ENCODE results near the gene PHF1. TPM values are rescaled to one million over a fixed set of nuclear protein-coding genes. Genes with fewer than 3 reads are reported as not detected.

PHF1 gene
- total and polyA plus RNA-seq, 2 of the 13 experiments (the other 11 are each of a cell fraction or from before 2014, with no cell fraction given): 25.4 to 61.9 TPM

- TF ChIP-seq, protein P1, sequence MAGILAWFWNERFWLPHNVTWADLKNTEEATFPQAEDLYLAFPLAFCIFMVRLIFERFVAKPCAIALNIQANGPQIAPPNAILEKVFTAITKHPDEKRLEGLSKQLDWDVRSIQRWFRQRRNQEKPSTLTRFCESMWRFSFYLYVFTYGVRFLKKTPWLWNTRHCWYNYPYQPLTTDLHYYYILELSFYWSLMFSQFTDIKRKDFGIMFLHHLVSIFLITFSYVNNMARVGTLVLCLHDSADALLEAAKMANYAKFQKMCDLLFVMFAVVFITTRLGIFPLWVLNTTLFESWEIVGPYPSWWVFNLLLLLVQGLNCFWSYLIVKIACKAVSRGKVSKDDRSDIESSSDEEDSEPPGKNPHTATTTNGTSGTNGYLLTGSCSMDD (CRISPR knock-in tag; IDR thresholded peaks at IDR 0.05): no peak
- peak; percentile 78 for TF ChIP-seq SNAI1 (CRISPR knock-in tag; IDR thresholded peaks at IDR 0.05; ENCODE audit: borderline replicate concordance)
- TF ChIP-seq MIER3 (CRISPR knock-in tag; IDR thresholded peaks at IDR 0.05; ENCODE audit: borderline replicate concordance): 0 out of 2 replicates have a peak, but pooled peaks have one; percentile 72
- TF ChIP-seq GTF2F1 (IDR thresholded peaks at IDR 0.05; ENCODE audit: low read length): no peak
- TF ChIP-seq, protein P2, sequence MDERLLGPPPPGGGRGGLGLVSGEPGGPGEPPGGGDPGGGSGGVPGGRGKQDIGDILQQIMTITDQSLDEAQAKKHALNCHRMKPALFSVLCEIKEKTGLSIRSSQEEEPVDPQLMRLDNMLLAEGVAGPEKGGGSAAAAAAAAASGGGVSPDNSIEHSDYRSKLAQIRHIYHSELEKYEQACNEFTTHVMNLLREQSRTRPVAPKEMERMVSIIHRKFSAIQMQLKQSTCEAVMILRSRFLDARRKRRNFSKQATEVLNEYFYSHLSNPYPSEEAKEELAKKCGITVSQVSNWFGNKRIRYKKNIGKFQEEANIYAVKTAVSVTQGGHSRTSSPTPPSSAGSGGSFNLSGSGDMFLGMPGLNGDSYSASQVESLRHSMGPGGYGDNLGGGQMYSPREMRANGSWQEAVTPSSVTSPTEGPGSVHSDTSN (CRISPR knock-in tag; IDR thresholded peaks at IDR 0.05): no peak
- TF ChIP-seq ZNF367 (CRISPR knock-in tag; IDR thresholded peaks at IDR 0.05; ENCODE audit: borderline replicate concordance): peak; percentile 27; the same call in 1 of the 2 replicates
- no peak for TF ChIP-seq ZNF30 (CRISPR knock-in tag; IDR thresholded peaks at IDR 0.05)
- 0 out of 2 replicates have a peak, but pooled peaks have one; percentile 62 for TF ChIP-seq THYN1 (CRISPR knock-in tag; IDR thresholded peaks at IDR 0.05; ENCODE audit: borderline replicate concordance, low read depth)
- peak; percentile 89 for TF ChIP-seq RBM39 (IDR thresholded peaks at IDR 0.05; ENCODE audit: low read depth, low read length, poor library complexity, severe bottlenecking)
- TF ChIP-seq ZNF264 (CRISPR knock-in tag; IDR thresholded peaks at IDR 0.05): no peak
- TF ChIP-seq GLI4 (CRISPR knock-in tag; IDR thresholded peaks at IDR 0.05; ENCODE audit: borderline replicate concordance): peak; percentile 68; the same call in 1 of the 2 replicates
- TF ChIP-seq ZNF569 (CRISPR knock-in tag; IDR thresholded peaks at IDR 0.05; ENCODE audit: borderline replicate concordance): 0 out of 2 replicates have a peak, but pooled peaks have one; percentile 79
- TF ChIP-seq MTA3 (CRISPR knock-in tag; IDR thresholded peaks at IDR 0.05): no peak
- 0 out of 2 replicates have a peak, but pooled peaks have one; percentile 84 for TF ChIP-seq ZNF570 (CRISPR knock-in tag; IDR thresholded peaks at IDR 0.05; ENCODE audit: borderline replicate concordance)
- TF ChIP-seq TP53 (CRISPR knock-in tag; conservative IDR thresholded peaks at IDR 0.05): no peak
- TF ChIP-seq, protein P3, sequence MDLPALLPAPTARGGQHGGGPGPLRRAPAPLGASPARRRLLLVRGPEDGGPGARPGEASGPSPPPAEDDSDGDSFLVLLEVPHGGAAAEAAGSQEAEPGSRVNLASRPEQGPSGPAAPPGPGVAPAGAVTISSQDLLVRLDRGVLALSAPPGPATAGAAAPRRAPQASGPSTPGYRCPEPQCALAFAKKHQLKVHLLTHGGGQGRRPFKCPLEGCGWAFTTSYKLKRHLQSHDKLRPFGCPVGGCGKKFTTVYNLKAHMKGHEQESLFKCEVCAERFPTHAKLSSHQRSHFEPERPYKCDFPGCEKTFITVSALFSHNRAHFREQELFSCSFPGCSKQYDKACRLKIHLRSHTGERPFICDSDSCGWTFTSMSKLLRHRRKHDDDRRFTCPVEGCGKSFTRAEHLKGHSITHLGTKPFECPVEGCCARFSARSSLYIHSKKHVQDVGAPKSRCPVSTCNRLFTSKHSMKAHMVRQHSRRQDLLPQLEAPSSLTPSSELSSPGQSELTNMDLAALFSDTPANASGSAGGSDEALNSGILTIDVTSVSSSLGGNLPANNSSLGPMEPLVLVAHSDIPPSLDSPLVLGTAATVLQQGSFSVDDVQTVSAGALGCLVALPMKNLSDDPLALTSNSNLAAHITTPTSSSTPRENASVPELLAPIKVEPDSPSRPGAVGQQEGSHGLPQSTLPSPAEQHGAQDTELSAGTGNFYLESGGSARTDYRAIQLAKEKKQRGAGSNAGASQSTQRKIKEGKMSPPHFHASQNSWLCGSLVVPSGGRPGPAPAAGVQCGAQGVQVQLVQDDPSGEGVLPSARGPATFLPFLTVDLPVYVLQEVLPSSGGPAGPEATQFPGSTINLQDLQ (CRISPR knock-in tag; IDR thresholded peaks at IDR 0.05): no peak
- no peak for TF ChIP-seq SOX13 (IDR thresholded peaks at IDR 0.05)
- TF ChIP-seq SOX13 (CRISPR knock-in tag; conservative IDR thresholded peaks at IDR 0.05 in 1 of 2, IDR thresholded peaks at IDR 0.05 in 1 of 2): peak in 1 of 2 experiments; percentile 54; a peak in 2 of 4 replicates
- peak; percentile 66; the same call in 1 of the 2 replicates for TF ChIP-seq SATB2 (CRISPR knock-in tag; IDR thresholded peaks at IDR 0.05)
- TF ChIP-seq ZNF496 (CRISPR knock-in tag; IDR thresholded peaks at IDR 0.05; ENCODE audit: insufficient replicate concordance): no peak
- 0 out of 2 replicates have a peak, but pooled peaks have one; percentile 41 for TF ChIP-seq ZNF652 (CRISPR knock-in tag; IDR thresholded peaks at IDR 0.05; ENCODE audit: borderline replicate concordance, low read depth)
- 0 out of 2 replicates have a peak, but pooled peaks have one; percentile 16 for TF ChIP-seq ADNP (CRISPR knock-in tag; IDR thresholded peaks at IDR 0.05)
- TF ChIP-seq ZNF432 (CRISPR knock-in tag; IDR thresholded peaks at IDR 0.05; ENCODE audit: borderline replicate concordance): no peak
- TF ChIP-seq RFX3 (CRISPR knock-in tag; IDR thresholded peaks at IDR 0.05): peak; percentile 31; the same call in 1 of the 2 replicates
- no peak; the same call in 1 of the 2 replicates for TF ChIP-seq ZFP37 (CRISPR knock-in tag; IDR thresholded peaks at IDR 0.05; ENCODE audit: borderline replicate concordance)
Observed at GRCh38 chr6:33454009-33454946, 43.5 kb downstream of the PHF1 start, which contains the start of gene ZBTB9 (continued).
